ENCODE results near the gene PLRG1. TPM values are rescaled to one million over a fixed set of nuclear protein-coding genes. Genes with fewer than 3 reads are reported as not detected.

PLRG1 gene
- total RNA-seq: 95.9 and 105 TPM in 2 replicates

GRCh38 chr4:154549894-154550790 lies at the start of gene PLRG1:
PLRG1 (minus strand) TSS chr4:154550400; CDS start chr4:154550308, 92 bp downstream.

GRCh38 chr4:154590329-154591006 lies 40.3 kb upstream of the PLRG1 start, which contains the start of gene FGA:
FGA (minus strand) TSS chr4:154590742; CDS start chr4:154590687, 55 bp downstream.

GRCh38 chr4:154562697-154563254 lies 12.6 kb upstream of the PLRG1 start, which contains the start of gene FGB:
FGB (plus strand) TSS chr4:154563011; CDS start chr4:154563019, 8 bp downstream.

GRCh38 chr4:154491341-154492271 lies 58.6 kb downstream of the PLRG1 start, which contains the start of gene DCHS2:
DCHS2 (minus strand) TSS chr4:154491799; CDS start chr4:154491355, 444 bp downstream.

Other genes with a start within 250 kb of the PLRG1 start
- under 0.01 TPM in 1 of 2 replicates, not detected in the other for gene DCHS2, start 58.6 kb downstream of the PLRG1 start, total RNA-seq
- 0.21 TPM in 1 of 2 replicates, not detected in the other for gene FGB, start 12.6 kb upstream of the PLRG1 start, total RNA-seq
- gene FGA, start 40.3 kb upstream of the PLRG1 start, total RNA-seq: not detected in 2 replicates
- 0.21 TPM in 1 of 2 replicates, not detected in the other for gene FGG, start 62.3 kb upstream of the PLRG1 start, total RNA-seq
- 0.72 and 4.3 TPM in 2 replicates for gene LRAT, start 193.6 kb upstream of the PLRG1 start, total RNA-seq
- under 0.01 and 0.43 TPM in 2 replicates for gene RBM46, start 230.9 kb upstream of the PLRG1 start, total RNA-seq